Omental fat pad (tissue), 4 donors: ENCODE data around the gene SLIT2. TPM values are rescaled to one million over a fixed set of nuclear protein-coding genes. Genes with fewer than 3 reads are reported as not detected.

Experiments used
- ATAC-seq: fragments of 150-250 bp; one replicate; pipeline ENCODE4 v1.9.1; 2016; ENCODE audit warnings: mild to moderate bottlenecking, moderate library complexity; ENCODE audit not compliant: low FRiP score
- DNase-seq: peaks from one replicate; pipeline ENCODE4 v3.0.0-alpha.2; 2019; ENCODE audit warnings: low spot score
- CTCF ChIP-seq, 3 donors: fragments of 450-650 bp; IDR thresholded peaks; one replicate each; pipeline ENCODE4 v1.5.1; 2016 to 2017; ENCODE audit warnings: antibody characterized with exemption in 3 of 3, mild to moderate bottlenecking in 3 of 3, moderate library complexity in 2 of 3
- total RNA-seq, 4 donors: library from RNA; depleted of rRNA; stranded (reverse); fragments of >200 nt; gene quantifications; one replicate each; pipeline ENCODE4 v1.1.0, GENCODE V29; 2016

Gene SLIT2
- total RNA-seq, 4 donors from 2014 or later: 13.4 to 45.6 (median 18.6) TPM

GRCh38 chr4:20254511-20255250, 3.0 kb downstream of the SLIT2 start:
- DNase-seq (no peak), ATAC-seq (no peak)
- TF ChIP-seq CTCF (IDR thresholded peaks at IDR 0.05): no peak

- no peak for TF ChIP-seq CTCF (IDR thresholded peaks at IDR 0.05)
- no peak for DNase-seq
Observed at GRCh38 chr4:20255251-20255586, 3.5 kb downstream of the SLIT2 start.

GRCh38 chr4:20255823-20256222, 4.1 kb downstream of the SLIT2 start:
- DNase-seq (no peak), ATAC-seq (no peak)
- no peak for TF ChIP-seq CTCF (IDR thresholded peaks at IDR 0.05)

More at GRCh38 chr4:20255251-20255586, 3.5 kb downstream of the SLIT2 start:
- no peak for ATAC-seq

GRCh38 chr4:20256381-20256881, 4.7 kb downstream of the SLIT2 start:
- DNase-seq (no peak), ATAC-seq (no peak)
- TF ChIP-seq CTCF (IDR thresholded peaks at IDR 0.05): no peak

GRCh38 chr4:20259707-20260106, 8.0 kb downstream of the SLIT2 start:
- ATAC-seq (no peak), DNase-seq (no peak)
- TF ChIP-seq CTCF (IDR thresholded peaks at IDR 0.05): no peak

GRCh38 chr4:20260821-20261220, 9.1 kb downstream of the SLIT2 start:
- TF ChIP-seq CTCF (IDR thresholded peaks at IDR 0.05): no peak
- ATAC-seq (no peak), DNase-seq (no peak)

- no peak for DNase-seq
- TF ChIP-seq CTCF (IDR thresholded peaks at IDR 0.05): no peak
- ATAC-seq: no peak
Observed at GRCh38 chr4:20262221-20262620, 10.5 kb downstream of the SLIT2 start.
